ENCODE measurements around the gene GPN1. TPM values are rescaled to one million over a fixed set of nuclear protein-coding genes. Genes with fewer than 3 reads are reported as not detected.

GPN1 gene
- total RNA-seq, 4 donors from 2014 or later, result 12.3 to 27.7 (median 19.7) TPM

GRCh38 chr2:27638709-27639108, 9.9 kb downstream of the GPN1 start:
- H3K9me3 ChIP-seq, result no peaks in the 10 kb centered on the region
- TF ChIP-seq POLR2A (IDR thresholded peaks at IDR 0.05) (no peak), CTCF (IDR thresholded peaks at IDR 0.05) (no peak)
- no peak for DNase-seq
- no peak overlapping the region for H3K4me3 ChIP-seq
- H3K4me1 ChIP-seq, result no peaks in the 10 kb centered on the region
- H3K36me3 ChIP-seq, result peaks cover 0 to 91% (median 0%) of the 10 kb centered on the region in 3 donors
- H3K27ac ChIP-seq, result no peak overlapping the region
- no peaks in the 10 kb centered on the region for H3K27me3 ChIP-seq

GRCh38 chr2:27640722-27641245, 11.9 kb downstream of the GPN1 start:
- peaks cover 0 to 88% (median 0%) of the 10 kb centered on the region in 3 donors for H3K36me3 ChIP-seq
- H3K27ac ChIP-seq, result no peak overlapping the region
- no peaks in the 10 kb centered on the region for H3K27me3 ChIP-seq
- DNase-seq, result no peak
- TF ChIP-seq CTCF (IDR thresholded peaks at IDR 0.05), result no peak
- TF ChIP-seq POLR2A (IDR thresholded peaks at IDR 0.05), result no peak
- no peak overlapping the region for H3K4me3 ChIP-seq
- H3K4me1 ChIP-seq, result no peaks in the 10 kb centered on the region
- H3K9me3 ChIP-seq, result no peaks in the 10 kb centered on the region

GRCh38 chr2:27645197-27645596, 16.3 kb downstream of the GPN1 start:
- Histone ChIP-seq H3K4me1 (no peaks in the 10 kb centered on the region), H3K27ac (no peak overlapping the region), H3K36me3 (peaks cover 0 to 91% (median 0%) of the 10 kb centered on the region in 3 donors), H3K27me3 (no peaks in the 10 kb centered on the region), H3K4me3 (no peak overlapping the region), H3K9me3 (no peaks in the 10 kb centered on the region)
- TF ChIP-seq CTCF (IDR thresholded peaks at IDR 0.05), result no peak
- TF ChIP-seq POLR2A (IDR thresholded peaks at IDR 0.05), result no peak
- DNase-seq, result no peak

GRCh38 chr2:27647289-27647688, 18.4 kb downstream of the GPN1 start:
- H3K9me3 ChIP-seq, result no peaks in the 10 kb centered on the region
- no peaks in the 10 kb centered on the region for H3K27me3 ChIP-seq
- H3K4me1 ChIP-seq, result no peaks in the 10 kb centered on the region
- H3K4me3 ChIP-seq, result no peak overlapping the region
- H3K36me3 ChIP-seq, result peaks cover 0 to 93% (median 0%) of the 10 kb centered on the region in 3 donors
- DNase-seq, result no peak
- H3K27ac ChIP-seq, result no peak overlapping the region
- TF ChIP-seq CTCF (IDR thresholded peaks at IDR 0.05) (no peak), POLR2A (IDR thresholded peaks at IDR 0.05) (no peak)

- Histone ChIP-seq H3K9me3 (no peaks in the 10 kb centered on the region), H3K27me3 (no peaks in the 10 kb centered on the region), H3K4me3 (no peak overlapping the region), H3K27ac (no peak overlapping the region), H3K4me1 (no peaks in the 10 kb centered on the region), H3K36me3 (peaks cover 0 to 93% (median 0%) of the 10 kb centered on the region in 3 donors)
- no peak for TF ChIP-seq POLR2A (IDR thresholded peaks at IDR 0.05)
- no peak for TF ChIP-seq CTCF (IDR thresholded peaks at IDR 0.05)
- no peak for DNase-seq
Measured at GRCh38 chr2:27647737-27648136, 18.9 kb downstream of the GPN1 start.

GRCh38 chr2:27651056-27651455, 22.2 kb downstream of the GPN1 start:
- Histone ChIP-seq H3K27me3 (no peaks in the 10 kb centered on the region), H3K4me3 (no peak overlapping the region), H3K27ac (no peak overlapping the region), H3K36me3 (peaks cover 0 to 98% (median 0%) of the 10 kb centered on the region in 3 donors), H3K4me1 (no peaks in the 10 kb centered on the region), H3K9me3 (no peaks in the 10 kb centered on the region)
- TF ChIP-seq POLR2A (IDR thresholded peaks at IDR 0.05) (no peak), CTCF (IDR thresholded peaks at IDR 0.05) (no peak)
- DNase-seq, result no peak

Data from Peyer's patch (tissue), 4 donors.